ENCODE data around the gene KDELR3. TPM values are rescaled to one million over a fixed set of nuclear protein-coding genes. Genes with fewer than 3 reads are reported as not detected.
"Not testable (repeated sequence)": the region's sequence is repeated elsewhere in the genome, so short reads cannot be mapped to it uniquely, and the experiment has no call there.

Gene KDELR3
- total RNA-seq, 1 donor from 2014 or later: 32.9 TPM

DNA sequence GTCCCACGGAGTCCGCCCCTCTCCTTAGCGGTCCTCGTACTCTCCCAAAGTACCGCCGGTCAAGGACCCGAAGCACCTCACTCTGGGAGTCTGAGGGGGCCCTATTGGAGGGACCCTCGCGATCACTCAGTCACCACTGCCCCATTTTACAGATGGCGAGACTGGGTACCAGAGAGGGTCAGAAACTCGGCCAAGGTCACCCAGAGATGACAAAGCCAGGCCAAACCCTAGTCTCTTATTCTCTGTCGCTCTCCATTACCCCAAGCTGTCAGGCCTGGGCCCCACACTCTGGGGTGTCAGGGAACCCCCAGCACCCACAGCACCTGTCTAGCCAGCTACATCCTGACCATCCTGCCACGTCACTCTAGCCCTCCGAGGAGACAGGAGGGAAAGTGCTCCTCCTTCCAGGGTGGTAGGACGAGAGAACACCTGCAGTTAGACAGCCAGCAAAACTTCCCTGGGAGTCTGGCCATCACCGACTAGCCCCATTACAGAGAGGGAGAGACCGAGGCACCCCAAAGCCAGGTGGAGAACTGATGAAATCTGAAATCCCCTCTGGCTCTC, 11.5 kb upstream of the KDELR3 start:
- no peak for DNase-seq (ENCODE audit: low read depth in 2 of 2)

DNA sequence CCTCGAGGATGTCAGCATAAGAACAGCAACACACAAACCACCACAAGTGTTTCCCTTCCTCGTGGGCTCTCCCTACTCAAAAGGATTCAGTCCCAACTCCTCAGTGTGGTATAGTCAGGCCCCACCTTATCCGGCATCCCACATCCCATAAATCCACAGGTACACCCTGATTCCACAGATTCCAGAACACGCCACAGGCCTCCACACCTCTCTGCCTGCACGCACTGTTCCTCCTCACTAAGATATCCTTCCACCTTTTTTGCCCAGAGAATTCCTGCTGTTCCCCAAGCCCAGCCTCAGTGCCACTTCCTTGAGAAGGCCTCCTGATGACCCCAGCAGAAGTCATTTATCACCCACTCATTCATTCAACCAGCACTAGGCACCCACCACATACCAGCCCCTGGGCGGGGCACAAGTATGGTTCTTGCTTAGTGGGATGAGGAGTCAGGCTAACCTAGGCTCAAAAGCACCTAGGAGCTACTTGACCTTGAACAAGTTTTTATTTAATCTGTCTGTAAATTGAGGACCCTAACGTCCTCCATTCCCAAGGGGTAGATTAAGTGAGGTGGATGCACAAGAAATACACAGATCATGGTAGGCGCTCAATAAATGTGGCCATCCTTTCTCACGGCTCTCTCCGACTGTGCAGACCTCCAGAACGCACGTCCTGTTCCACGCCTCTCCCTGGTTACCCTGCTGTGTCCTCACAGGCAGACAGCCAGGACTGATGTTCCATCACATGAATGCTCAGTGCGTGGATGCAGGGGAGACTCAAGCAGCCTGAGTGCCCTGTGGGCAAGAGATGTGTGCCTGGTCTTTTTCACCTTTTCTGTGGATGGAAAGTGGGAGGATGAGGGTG, 10.8 kb upstream of the KDELR3 start:
- no peak for DNase-seq (ENCODE audit: low read depth in 2 of 2)

GRCh38 chr22:38460426-38460840, 7.5 kb upstream of the KDELR3 start:
- no peak for DNase-seq (ENCODE audit: low read depth in 2 of 2)

DNA sequence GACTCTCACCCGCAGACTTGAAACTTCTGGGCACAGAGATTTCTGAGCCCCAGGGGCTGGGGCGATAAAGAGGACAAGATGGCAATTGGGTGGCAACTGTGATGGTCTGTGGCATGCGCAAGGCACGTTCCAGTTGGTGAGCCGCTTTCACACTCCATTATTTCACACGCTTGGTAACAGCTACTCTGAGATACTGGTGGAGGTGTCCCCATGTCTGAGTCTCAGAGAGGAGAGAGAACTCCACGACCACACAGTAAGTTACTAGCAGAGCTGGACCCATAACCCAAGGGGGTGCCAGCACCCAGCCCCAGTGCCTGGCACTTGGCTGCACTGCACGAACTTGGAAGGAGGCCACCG, 6.9 kb upstream of the KDELR3 start:
- DNase-seq (ENCODE audit: low read depth in 2 of 2): no peak

- peak; percentile 11 to 75 for DNase-seq (ENCODE audit: low read depth in 2 of 2)
Observed at GRCh38 chr22:38461414-38462081, 6.3 kb upstream of the KDELR3 start.

GRCh38 chr22:38462960-38463784, 4.7 kb upstream of the KDELR3 start:
- no peak for DNase-seq (ENCODE audit: low read depth in 2 of 2)

- no peak for DNase-seq (ENCODE audit: low read depth in 2 of 2)
Observed at GRCh38 chr22:38464992-38465672, 2.8 kb upstream of the KDELR3 start.

DNA sequence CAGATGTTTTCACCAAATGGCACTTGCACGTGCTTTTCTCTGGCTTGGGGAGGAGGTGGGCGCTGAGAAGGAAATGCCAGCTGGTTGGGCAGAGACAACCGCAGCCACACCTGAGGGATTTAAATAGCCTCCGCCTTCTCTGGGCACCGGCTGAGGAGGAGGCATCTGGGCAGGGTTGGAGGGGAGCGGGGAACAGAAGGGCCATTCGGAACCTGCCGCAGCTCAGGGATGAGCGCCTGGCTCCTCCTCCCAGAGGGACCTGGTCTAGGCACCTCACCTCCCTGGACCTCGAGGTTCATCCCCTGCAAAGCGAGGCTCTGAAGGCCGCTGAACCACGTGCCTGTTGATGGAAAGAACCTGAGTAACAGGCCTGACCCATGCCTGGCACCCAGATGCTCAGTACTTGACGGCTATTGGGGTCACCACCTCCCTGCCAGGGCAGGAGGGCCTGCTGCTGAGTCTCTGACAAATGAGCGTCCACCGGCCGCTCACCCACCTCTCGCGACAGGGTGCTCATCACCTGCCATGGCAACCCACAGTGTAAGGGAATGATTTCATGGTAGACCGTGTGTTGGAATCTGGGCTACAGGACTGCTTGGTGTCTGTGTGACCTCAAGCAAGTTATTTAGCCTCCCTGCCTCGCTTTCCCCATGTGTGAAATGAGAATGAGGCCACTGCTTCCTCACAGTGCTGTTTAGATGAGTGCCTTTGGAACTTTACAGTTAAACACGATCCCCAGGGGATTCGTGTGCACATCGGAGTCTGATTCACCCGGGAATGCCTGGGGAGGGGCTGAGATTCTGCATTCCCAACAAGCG, 2.0 kb upstream of the KDELR3 start:
- DNase-seq (ENCODE audit: low read depth in 2 of 2): no peak

DNA sequence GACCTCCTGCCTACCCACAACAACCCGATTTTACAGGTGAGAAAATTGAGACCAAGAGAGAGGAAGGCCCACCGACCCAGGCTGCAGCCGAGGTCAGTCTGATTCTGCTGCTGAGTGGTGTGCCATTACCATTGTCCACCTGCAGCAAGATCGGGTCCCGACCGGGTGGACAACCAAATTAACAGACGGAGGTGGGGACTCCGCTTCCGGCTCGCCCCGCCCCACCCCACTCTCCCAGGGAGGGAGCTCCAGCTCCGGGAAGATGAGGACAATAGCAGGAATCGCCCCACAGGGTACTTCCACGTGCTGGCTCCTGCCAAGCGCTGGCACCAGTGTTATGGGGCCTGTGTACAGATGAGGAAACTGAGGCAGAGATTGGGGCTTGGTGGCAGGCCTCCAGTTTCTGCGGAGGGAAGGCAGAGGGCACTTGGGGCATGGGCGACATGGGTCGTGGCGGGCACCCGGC, 425 bp upstream of the KDELR3 start:
- no peak for DNase-seq (ENCODE audit: low read depth in 2 of 2)

- peak in 1 of 2 donors; percentile 38 for DNase-seq (ENCODE audit: low read depth in 2 of 2)
Observed at GRCh38 chr22:38468443-38469305, 778 bp downstream of the KDELR3 start.

DNA sequence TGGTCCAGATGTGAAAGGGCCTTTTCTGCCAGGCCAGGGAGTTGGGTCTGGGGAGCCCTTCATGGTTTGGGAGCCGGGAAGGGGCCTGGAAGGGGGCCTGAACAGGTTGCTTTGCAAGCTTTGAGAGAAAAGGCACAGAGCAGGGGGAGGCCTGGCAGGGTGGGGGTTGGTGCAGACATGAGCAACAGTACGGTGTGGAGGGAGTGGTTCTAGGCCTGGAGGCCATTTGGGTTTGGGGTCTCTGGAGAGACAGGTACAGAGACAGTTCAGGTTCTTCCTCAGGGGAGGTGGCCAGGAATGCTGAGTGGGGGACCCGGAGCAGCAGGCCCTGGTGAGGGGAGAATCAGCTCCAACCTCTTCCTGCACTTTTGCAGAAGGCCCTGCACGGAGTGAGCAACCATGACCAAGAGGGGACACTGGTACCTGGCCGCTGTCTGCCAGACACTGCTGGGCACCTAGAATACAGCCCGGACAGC, 1.4 kb downstream of the KDELR3 start:
- DNase-seq (ENCODE audit: low read depth in 2 of 2): no peak

DNA sequence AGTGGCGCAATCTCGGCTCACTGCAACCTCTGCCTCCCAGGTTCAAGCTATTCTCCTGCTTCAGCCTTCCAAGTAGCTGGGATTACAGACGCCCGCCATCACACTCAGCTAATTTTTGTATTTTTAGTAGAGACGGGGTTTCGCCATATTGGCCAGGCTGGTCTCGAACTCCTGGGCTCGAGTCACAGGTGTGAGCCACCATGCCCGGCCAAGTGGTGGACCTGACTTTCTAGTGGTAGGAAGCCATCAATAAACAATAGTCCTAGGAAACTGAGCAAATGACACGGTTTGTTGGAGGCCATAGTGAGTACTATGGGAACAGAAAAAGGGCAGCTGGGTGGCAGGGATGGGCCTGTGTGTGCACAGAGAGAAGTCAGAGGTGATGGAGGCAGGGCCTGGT, 2.3 kb downstream of the KDELR3 start:
- not testable (repeated sequence) for DNase-seq (ENCODE audit: low read depth in 2 of 2)

- no peak for DNase-seq (ENCODE audit: low read depth in 2 of 2)
Observed at GRCh38 chr22:38471237-38471636, 3.3 kb downstream of the KDELR3 start.

DNA sequence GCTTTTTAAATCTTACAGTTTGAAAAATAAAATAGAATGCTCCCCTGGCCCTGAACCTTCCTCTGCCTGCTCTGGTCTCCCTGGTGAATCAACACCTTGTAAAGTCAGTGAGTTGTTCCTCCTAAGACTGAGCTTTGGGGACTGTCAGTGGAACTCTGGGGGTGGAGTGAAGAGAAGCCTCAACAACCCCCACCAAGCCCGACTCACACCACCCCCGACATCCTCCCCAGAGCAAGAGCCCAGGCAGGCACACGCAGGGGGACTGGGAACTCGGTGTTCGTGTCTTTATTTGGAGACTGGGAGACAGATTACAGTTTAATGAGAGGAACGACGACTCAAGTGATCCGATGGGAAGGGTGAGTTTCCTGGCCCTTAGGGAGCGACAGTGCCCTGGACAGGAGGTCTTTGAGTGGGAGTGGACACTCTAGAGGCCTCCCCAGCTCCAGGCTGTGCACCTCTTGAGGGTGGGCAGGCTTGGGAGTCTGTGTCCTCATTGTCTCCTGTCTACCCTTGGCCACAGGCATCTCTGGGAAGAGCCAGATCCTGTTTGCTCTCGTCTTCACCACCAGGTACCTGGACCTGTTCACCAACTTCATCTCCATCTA, 6.2 kb downstream of the KDELR3 start:
- no peak for DNase-seq (ENCODE audit: low read depth in 2 of 2)

DNA sequence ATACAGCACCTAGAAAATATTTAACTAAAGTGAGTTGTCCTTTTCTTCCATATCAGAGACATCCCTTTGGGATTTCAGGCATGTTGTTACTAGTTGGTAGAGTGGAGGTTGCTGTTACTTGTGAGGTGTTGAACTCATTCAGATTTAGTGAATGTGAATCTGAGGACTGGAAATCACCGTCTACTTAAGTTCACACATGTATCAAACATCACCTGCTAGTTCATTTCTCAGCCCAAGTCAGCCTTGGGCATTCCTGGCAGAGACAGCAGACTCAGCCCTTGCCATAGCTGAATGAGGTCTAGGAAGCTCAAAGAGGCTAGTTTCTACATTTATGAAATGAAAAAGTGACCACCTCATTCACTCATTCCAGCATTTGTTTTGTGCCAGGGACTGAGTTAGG, 9.7 kb downstream of the KDELR3 start:
- no peak for DNase-seq (ENCODE audit: low read depth in 2 of 2)

DNA sequence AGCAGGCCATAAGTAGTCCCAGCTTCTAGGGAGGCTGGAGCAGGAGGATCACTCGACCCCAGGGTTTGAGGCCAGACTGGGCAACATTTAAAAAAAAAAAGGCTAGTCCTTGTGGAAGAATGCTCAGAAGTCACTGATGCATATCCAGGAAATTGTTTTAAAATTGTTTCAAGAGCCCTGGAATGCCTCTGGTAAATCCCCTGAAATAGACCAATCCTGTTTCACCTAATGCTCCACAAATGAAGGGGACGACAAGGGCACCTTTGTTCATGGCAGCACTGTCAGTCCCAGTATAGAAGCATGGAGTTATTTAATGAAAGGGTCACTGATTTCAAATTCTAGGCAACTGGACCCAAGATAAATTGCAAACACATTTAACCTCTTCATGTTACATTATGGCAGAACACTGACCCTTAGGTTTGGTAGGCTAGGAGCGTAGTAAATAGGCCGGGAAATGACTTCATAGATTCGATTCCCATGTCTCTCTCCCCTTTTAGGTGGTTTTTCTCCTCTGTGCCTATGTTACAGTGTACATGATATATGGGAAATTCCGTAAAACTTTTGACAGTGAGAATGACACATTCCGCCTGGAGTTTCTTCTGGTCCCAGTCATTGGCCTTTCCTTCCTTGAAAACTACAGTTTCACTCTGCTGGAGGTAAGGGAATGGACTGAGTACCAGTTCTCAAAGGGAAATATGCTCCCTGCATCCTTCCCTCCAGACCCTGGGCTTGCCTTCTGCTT, 11.4 kb downstream of the KDELR3 start:
- DNase-seq (ENCODE audit: low read depth in 2 of 2): no peak

DNA sequence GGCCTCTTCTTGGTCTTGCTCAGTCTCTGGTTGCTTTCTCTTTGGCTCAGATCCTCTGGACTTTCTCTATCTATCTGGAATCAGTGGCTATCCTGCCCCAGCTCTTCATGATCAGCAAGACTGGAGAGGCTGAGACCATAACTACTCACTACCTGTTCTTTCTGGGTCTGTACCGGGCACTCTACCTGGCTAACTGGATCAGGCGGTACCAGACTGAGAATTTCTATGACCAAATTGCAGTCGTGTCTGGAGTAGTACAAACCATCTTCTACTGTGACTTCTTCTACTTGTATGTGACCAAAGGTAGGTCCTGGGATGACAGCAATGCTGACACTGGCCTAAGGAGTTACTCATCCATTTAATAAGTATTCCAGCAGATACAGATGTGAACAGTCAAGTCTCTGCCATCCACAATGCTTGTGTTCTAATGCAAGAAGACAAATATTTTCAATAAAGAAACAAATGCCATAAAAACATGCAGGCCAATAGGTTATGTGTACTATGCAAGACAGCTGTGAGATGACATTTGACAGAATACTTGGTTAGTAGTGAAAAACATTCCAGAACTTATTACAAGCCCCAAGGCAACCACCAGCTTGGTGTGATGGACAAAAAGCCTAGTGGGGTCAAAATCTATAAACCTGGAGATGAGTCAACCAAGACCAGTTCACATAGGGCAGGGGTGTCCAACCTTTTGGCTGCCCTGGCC, 13.4 kb downstream of the KDELR3 start:
- no peak for DNase-seq (ENCODE audit: low read depth in 2 of 2)

Measured in dermis microvascular lymphatic vessel endothelial cell (primary cell).